Endothelial cell of umbilical vein (primary cell): ENCODE results near the gene RER1. TPM values are rescaled to one million over a fixed set of nuclear protein-coding genes. Genes with fewer than 3 reads are reported as not detected.

ENCODE experiments used
- BruUV-seq: library from RNA; stranded (reverse); fragments of 400-500 nt; replicated peaks from 2 replicates; lab custom pipeline; 2021; lab: Mats Ljungman, UMichigan
- CTCF ChIA-PET: fragments of 300-600, 350-600 bp; sonication (Branson Sonifier 250); formaldehyde crosslinking; loops from one replicate; lab custom pipeline; 2021; ENCODE audit warnings: antibody characterized with exemption, inconsistent platforms; lab: Charles Lee
- POLR2A ChIA-PET: fragments of 300-600, 350-600 bp; sonication (Branson Sonifier 250); formaldehyde crosslinking; loops from one replicate; lab custom pipeline; 2021; ENCODE audit warnings: antibody characterized with exemption, inconsistent platforms; lab: Charles Lee
- DNase-seq: peaks from one replicate; pipeline ENCODE4 v3.0.0-alpha.2; 2011; ENCODE audit warnings: low read depth, low spot score
- FAIRE-seq: peaks from 2 replicates; lab custom pipeline; 2011; peaks lifted over from hg19 to GRCh38; lab: Jason Lieb, UNC
- H2AFZ ChIP-seq: 2 replicates; pipeline ENCODE4 v1.6.0; 2012; ENCODE audit warnings: low read depth, low read length, control low read depth, inconsistent platforms
- H3K27ac ChIP-seq: 2 replicates; pipeline ENCODE4 v1.5.1; 2011; ENCODE audit warnings: low read depth, mild to moderate bottlenecking, control low read depth, low read length, moderate library complexity; ENCODE audit not compliant: insufficient read depth
- H3K27me3 ChIP-seq, 2 experiments: 2 replicates each; pipeline versions ENCODE4 v1.6.0 to v1.6.1; 2011; ENCODE audit warnings: low read length in 2 of 2, mixed read lengths in 1 of 2; ENCODE audit not compliant: control insufficient read depth in 2 of 2, insufficient read depth in 2 of 2
- H3K36me3 ChIP-seq, 2 experiments: 2 replicates in 1 of 2; 3 replicates in 1 of 2; pipeline ENCODE4 v1.5.1; 2011; ENCODE audit warnings: low read length in 2 of 2, mild to moderate bottlenecking in 1 of 2, moderate library complexity in 1 of 2; ENCODE audit not compliant: control insufficient read depth in 2 of 2, insufficient read depth in 2 of 2; ENCODE audit errors: extremely low read depth in 1 of 2
- H3K4me1 ChIP-seq: 3 replicates; pipeline ENCODE4 v1.5.1; 2011; ENCODE audit warnings: mild to moderate bottlenecking, low read length; ENCODE audit not compliant: control insufficient read depth, insufficient read depth; ENCODE audit errors: extremely low read depth
- H3K4me2 ChIP-seq: 2 replicates; pipeline ENCODE4 v1.6.1; 2011; ENCODE audit warnings: low read length, control low read depth, mixed read lengths; ENCODE audit not compliant: insufficient read depth
- H3K4me3 ChIP-seq, 3 experiments: fragments of 200-600 bp in 1 of 3; sonication (generic), shearing (Covaris generic) in 1 of 3; replicated peaks in 1 of 3; 2 replicates each; pipeline ENCODE4 v1.5.1; 2011 to 2016; ENCODE audit warnings: control low read depth in 3 of 3, low read length in 3 of 3, mild to moderate bottlenecking in 2 of 3, inconsistent platforms in 1 of 3, low read depth in 1 of 3, moderate library complexity in 1 of 3; ENCODE audit not compliant: insufficient read depth in 1 of 3
- H3K79me2 ChIP-seq: 2 replicates; pipeline ENCODE4 v1.6.0; 2012; ENCODE audit warnings: low read length, inconsistent platforms; ENCODE audit not compliant: control insufficient read depth, insufficient read depth
- H3K9ac ChIP-seq: replicated peaks from 2 replicates; pipeline ENCODE3; 2011; ENCODE audit warnings: low read length, control low read depth; ENCODE audit not compliant: insufficient read depth; ENCODE audit errors: extremely low read depth
- H3K9me1 ChIP-seq: replicated peaks from 3 replicates; pipeline ENCODE4 v1.6.0; 2011; ENCODE audit warnings: mild to moderate bottlenecking, low read length; ENCODE audit not compliant: control insufficient read depth, insufficient read depth; ENCODE audit errors: extremely low read depth
- H3K9me3 ChIP-seq: replicated peaks from 2 replicates; pipeline ENCODE4 v1.5.1; 2012; ENCODE audit warnings: low read length, inconsistent platforms; ENCODE audit not compliant: control insufficient read depth, insufficient read depth
- H4K20me1 ChIP-seq: replicated peaks from 2 replicates; pipeline ENCODE3; 2011; ENCODE audit warnings: mild to moderate bottlenecking, low read length; ENCODE audit not compliant: control insufficient read depth, insufficient read depth; ENCODE audit errors: extremely low read depth
- CTCF ChIP-seq, 2 donors: IDR thresholded peaks; 1 replicate in 1 of 2; 2 replicates in 1 of 2; pipeline ENCODE4 v1.5.1; 2011; ENCODE audit warnings: low read length in 2 of 2, mild to moderate bottlenecking in 2 of 2, moderate library complexity in 2 of 2, control low read depth in 1 of 2, inconsistent platforms in 1 of 2, low read depth in 1 of 2; ENCODE audit not compliant: insufficient read depth in 1 of 2; ENCODE audit errors: extremely low read depth in 1 of 2
- EZH2 ChIP-seq: IDR thresholded peaks from 2 replicates; pipeline ENCODE4 v1.6.1; 2012; ENCODE audit warnings: borderline replicate concordance, low read depth, mild to moderate bottlenecking, moderate library complexity, low read length, inconsistent platforms; ENCODE audit not compliant: severe bottlenecking
- FOS ChIP-seq: IDR thresholded peaks from 2 replicates; pipeline ENCODE4 v1.6.1; 2011; ENCODE audit warnings: mild to moderate bottlenecking, low read length, moderate library complexity, borderline replicate concordance; ENCODE audit not compliant: insufficient read depth
- GATA2 ChIP-seq: IDR thresholded peaks from 2 replicates; pipeline ENCODE4 v1.7.0; 2011; ENCODE audit warnings: low read depth, mild to moderate bottlenecking, moderate library complexity, mixed read lengths, low read length; ENCODE audit not compliant: insufficient read length, insufficient read depth
- JUN ChIP-seq: IDR thresholded peaks from 2 replicates; pipeline ENCODE4 v1.6.1; 2011; ENCODE audit warnings: borderline replicate concordance, low read depth; ENCODE audit not compliant: insufficient read length, insufficient read depth
- MAX ChIP-seq: IDR thresholded peaks from 2 replicates; pipeline ENCODE4 v1.6.1; 2011; ENCODE audit not compliant: insufficient read depth, insufficient read length
- MYC ChIP-seq: IDR thresholded peaks from one replicate; pipeline ENCODE4 v1.6.1; 2011; ENCODE audit warnings: mild to moderate bottlenecking, low read depth, low read length
- POLR2A ChIP-seq: IDR thresholded peaks from 2 replicates; pipeline ENCODE4 v1.6.1; 2012; ENCODE audit warnings: low read depth, mild to moderate bottlenecking, control low read depth, low read length
- POLR2AphosphoS5 ChIP-seq: IDR thresholded peaks from 2 replicates; pipeline ENCODE4 v1.6.1; 2012; ENCODE audit warnings: low read depth, mild to moderate bottlenecking, control low read depth, low read length, moderate library complexity; ENCODE audit not compliant: insufficient read depth
- dilution Hi-C: fragments of 300-500 bp; cut with MboI; formaldehyde crosslinking; loops from one replicate; pipeline ENCODE4 v1.15.0; 2019; ENCODE audit warnings: low sequenced_read_pairs; ENCODE audit not compliant: extremely low pct_ligation_motif_present
- intact Hi-C: fragments of 100-400 bp; cut with micrococcal nuclease; formaldehyde crosslinking; loops from one replicate; pipeline ENCODE4 v1.10.0; 2022
- polyA plus RNA-seq, 4 experiments: library from polyadenylated mRNA; depleted of rRNA in 3 of 4; stranded (reverse) in 3 of 4; unstranded in 1 of 4; fragments of >200 nt; gene quantifications; 2 replicates each; pipeline versions ENCODE4 v1.2.1 to v1.2.3, GENCODE V29; 2011 to 2012; ENCODE audit warnings: missing spikeins in 1 of 4
- total RNA-seq: library from RNA; stranded (reverse); gene quantifications from 2 replicates; pipeline ENCODE4 v1.2.3, GENCODE V29; 2021

Gene RER1
- total and polyA plus RNA-seq, 2 donors (not counting 3 experiments of a cell fraction or from before 2014, with no cell fraction given) = 179 to 292 TPM

GRCh38 chr1:2394220-2394619, 2.6 kb downstream of the RER1 start:
- Histone ChIP-seq H3K27me3 (no peaks in the 10 kb centered on the region), H3K4me3 (no peak overlapping the region), H3K79me2 (peaks cover 38% of the 10 kb centered on the region), H3K4me2 (no peak overlapping the region), H2AFZ (no peak overlapping the region), H3K4me1 (peaks cover 16% of the 10 kb centered on the region), H3K9ac (no peak overlapping the region), H3K9me1 (no peaks in the 10 kb centered on the region), H3K27ac (no peak overlapping the region), H3K36me3 (peaks cover 8 to 32% of the 10 kb centered on the region in 2 experiments), H3K9me3 (no peaks in the 10 kb centered on the region), H4K20me1 (no peaks in the 10 kb centered on the region)
- dilution Hi-C loops = no loop called here
- intact Hi-C loops = no loop called here
- BruUV-seq = no TSS peak
- DNase-seq (no peak), FAIRE-seq (no peak)
- CTCF ChIA-PET = interaction anchor here (1.0 to 1.1 kb wide), 2 partner anchors 10 to 13 kb away, joined by 3 read pairs; no protein-coding TSS in a partner anchor
- TF ChIP-seq MYC = no peak
- no peak for TF ChIP-seq GATA2
- TF ChIP-seq EZH2 = no peak
- no peak for TF ChIP-seq FOS
- TF ChIP-seq JUN = no peak
- TF ChIP-seq MAX = no peak
- no peak for TF ChIP-seq POLR2AphosphoS5
- no peak for TF ChIP-seq POLR2A
- TF ChIP-seq CTCF (IDR thresholded peaks at IDR 0.05; ENCODE audit: extremely low read depth in 1 of 2, insufficient read depth in 1 of 2, low read depth in 1 of 2, low read length in 2 of 2) = no peak
- POLR2A ChIA-PET = no interaction called here
